ENCODE results near the gene SLC6A2.
"Not testable (repeated sequence)": the region's sequence is repeated elsewhere in the genome, so short reads cannot be mapped to it uniquely, and the experiment has no call there.

Gene SLC6A2

GRCh38 chr16:55655897-55656681, at the start of gene SLC6A2:
SLC6A2 (plus strand) TSS chr16:55655988; CDS start chr16:55656695, 707 bp downstream.
- peak; percentile 38 for DNase-seq (ENCODE audit: low spot score)

- no peak for DNase-seq (ENCODE audit: low spot score)
These were observed 42.0 kb upstream of the SLC6A2 start for GRCh38 chr16:55613613-55614335.

DNA sequence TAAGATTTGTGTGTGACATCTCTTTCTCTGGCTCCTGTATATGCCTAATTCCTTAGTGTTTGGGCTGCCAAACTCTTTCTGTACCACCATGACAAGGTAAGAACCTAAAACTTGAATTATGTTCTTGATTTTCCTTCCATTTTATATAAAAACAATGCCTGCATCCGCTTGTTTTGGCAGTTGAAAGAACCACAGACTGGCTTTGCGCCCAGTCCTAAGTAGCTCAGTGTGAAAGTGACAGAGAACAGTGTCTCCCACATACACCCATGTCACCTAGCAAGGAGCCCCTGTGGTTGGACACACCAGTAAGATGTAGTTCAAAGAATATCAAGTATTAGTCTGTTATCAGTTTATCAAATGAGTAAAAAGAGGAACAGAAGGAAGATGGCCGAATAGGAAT, 40.7 kb upstream of the SLC6A2 start:
- no peak for DNase-seq (ENCODE audit: low spot score)

GRCh38 chr16:55615670-55616069, 40.1 kb upstream of the SLC6A2 start:
- DNase-seq (ENCODE audit: low spot score): not testable (repeated sequence)

DNA sequence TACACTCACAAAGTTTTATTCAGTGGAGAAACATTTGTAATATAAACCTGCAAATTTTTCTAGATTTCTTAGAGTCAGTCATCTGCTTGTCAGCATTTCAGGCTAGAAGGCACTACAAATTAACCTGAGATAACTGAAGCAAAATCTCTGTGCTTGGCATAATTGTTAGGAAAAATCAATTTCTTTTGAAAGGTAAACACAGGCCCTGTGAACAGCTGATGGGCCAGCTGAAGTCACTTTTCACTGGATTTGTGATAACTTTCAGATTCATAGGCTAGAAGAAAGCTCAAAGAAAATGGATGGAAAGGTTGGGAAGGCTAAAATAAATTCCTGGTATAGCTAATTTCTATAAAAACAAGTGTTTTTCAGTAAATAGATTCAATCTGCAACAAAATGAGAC, 34.0 kb upstream of the SLC6A2 start:
- DNase-seq (ENCODE audit: low spot score): no peak

GRCh38 chr16:55622272-55622671, 33.5 kb upstream of the SLC6A2 start:
- DNase-seq (ENCODE audit: low spot score): no peak

GRCh38 chr16:55622930-55623561, 32.7 kb upstream of the SLC6A2 start:
- no peak for DNase-seq (ENCODE audit: low spot score)

DNA sequence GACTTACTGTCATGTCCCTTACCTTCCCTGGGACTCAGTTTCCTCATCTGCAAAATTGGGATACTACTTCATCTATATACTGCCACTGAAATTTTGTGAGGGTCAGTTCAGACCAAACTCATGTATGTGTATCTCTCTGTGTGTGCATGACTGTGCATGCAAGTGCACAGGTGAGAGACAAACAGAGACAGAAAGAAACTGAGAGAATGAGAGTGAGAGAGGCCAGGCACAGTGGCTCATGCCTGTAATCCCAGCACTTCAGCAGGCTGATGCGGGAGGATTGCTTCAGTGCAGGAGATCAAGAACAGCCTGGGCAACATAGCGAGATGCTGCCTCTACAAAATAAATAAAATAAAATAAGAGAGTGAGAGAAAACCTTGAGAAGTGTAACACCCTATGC, 32.1 kb upstream of the SLC6A2 start:
- no peak for DNase-seq (ENCODE audit: low spot score)

DNA sequence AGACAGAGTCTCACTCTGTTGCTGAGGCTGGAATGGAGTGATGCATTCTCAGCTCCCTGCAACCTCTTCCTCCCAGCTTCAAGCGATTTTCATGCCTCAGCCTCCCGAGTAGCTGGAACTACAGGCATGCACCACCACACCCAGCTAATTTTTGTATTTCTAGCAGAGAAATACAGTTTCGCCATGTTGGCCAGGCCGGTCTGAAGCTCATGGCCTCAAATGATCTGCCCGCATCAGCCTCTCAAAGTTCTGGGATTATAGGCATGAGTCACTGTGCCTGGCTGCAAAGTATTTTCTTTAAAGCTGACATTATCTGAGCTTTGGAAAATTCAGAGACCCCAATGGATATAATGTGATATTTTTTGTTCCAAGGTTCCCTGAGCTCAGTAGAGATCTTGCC, 31.1 kb upstream of the SLC6A2 start:
- DNase-seq (ENCODE audit: low spot score): no peak

DNA sequence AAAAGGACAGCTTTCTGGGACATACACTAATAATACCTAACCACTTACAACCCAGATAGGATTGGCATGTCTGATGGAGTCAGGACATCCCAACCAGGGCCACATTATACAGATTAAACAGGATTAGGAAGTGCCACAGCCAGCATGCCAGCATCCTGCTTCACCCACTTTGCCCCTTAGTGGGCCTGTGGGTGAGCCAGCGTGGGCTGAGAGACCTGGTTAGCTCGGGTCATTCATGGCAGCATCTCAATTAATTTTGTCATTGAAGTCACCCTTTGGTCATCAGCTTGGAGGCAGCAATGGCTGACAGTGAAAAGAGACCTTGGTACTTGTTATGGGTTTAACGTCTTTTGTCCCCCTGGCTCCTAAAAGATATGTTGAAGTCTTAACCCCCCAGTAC, 29.9 kb upstream of the SLC6A2 start:
- DNase-seq (ENCODE audit: low spot score): no peak

GRCh38 chr16:55628306-55628968, 27.4 kb upstream of the SLC6A2 start:
- DNase-seq (ENCODE audit: low spot score): no peak

DNA sequence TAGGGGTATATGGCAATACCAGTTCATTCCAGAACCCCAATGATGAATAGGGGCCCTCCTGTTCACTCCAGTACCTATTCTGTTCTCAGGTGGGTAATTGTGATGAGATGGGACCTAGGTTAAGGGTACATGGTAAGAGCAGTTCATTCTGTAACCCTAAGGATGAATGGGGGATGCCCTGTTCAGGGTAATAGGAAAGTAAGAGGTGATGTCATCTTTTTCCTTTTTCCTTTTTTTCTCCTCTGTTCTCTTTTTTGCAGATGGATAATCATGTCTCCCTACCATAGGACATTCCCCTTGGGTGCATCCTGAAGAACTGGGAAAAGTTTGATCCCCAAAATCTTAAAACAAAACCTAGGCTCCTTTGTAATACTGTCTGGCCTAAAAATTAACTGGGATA, 25.0 kb upstream of the SLC6A2 start:
- DNase-seq (ENCODE audit: low spot score): no peak

GRCh38 chr16:55632259-55632658, 23.5 kb upstream of the SLC6A2 start:
- no peak for DNase-seq (ENCODE audit: low spot score)

- no peak for DNase-seq (ENCODE audit: low spot score)
These were observed 21.6 kb upstream of the SLC6A2 start for GRCh38 chr16:55634193-55634592.

GRCh38 chr16:55638256-55638655, 17.5 kb upstream of the SLC6A2 start:
- DNase-seq (ENCODE audit: low spot score): no peak

DNA sequence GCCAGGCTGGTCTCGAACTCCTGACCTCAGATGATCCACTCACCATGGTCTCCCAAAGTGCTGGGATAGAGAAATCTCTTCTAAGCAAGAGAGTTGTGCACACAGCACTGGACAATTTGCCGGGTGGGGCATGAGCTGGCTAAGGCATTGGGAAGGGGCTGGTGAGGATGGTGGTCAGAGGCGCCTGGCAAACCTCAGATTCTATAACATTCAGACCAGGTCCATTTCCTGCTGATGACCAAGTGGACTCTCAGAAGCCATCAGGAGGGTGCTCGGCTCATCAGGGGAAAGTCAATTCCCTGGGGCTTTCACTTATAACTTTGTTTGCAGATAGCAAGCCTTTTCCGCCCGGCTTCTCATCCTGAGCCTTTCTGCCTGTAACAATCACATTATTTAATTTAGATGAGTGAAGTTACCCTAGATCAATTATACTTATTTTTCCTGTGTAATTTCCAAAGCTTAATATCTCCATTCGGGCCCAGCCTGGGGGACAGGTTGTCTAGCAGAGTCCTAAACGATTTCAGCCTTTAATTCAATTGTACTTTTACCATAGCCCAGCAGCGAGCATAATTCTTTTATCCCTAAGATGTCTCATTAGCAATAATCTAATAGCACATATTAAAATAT, 15.0 kb upstream of the SLC6A2 start:
- no peak for DNase-seq (ENCODE audit: low spot score)

- DNase-seq (ENCODE audit: low spot score): peak; percentile 58
These were observed 14.2 kb upstream of the SLC6A2 start for GRCh38 chr16:55641430-55642056.

DNA sequence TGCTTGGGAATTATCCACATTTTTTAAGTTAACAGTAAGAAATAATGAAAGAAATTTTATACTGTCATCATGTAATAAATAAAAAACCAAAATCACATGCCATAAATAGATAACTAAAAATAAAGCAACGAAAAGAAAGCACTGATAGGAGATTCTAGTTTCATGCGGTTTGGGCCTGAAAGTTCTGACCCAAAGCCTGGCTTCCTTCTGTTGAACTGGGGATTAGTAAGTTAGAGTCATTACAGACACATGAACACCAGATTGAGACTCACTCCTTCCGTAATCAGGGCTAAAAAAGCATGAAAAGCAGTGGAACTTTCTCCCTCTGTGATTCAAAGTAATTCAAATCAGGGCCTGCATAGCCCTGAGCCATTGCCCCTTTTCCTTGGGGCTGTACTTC, 13.2 kb upstream of the SLC6A2 start:
- no peak for DNase-seq (ENCODE audit: low spot score)

- no peak for DNase-seq (ENCODE audit: low spot score)
These were observed 12.4 kb upstream of the SLC6A2 start for GRCh38 chr16:55643161-55643970.

DNA sequence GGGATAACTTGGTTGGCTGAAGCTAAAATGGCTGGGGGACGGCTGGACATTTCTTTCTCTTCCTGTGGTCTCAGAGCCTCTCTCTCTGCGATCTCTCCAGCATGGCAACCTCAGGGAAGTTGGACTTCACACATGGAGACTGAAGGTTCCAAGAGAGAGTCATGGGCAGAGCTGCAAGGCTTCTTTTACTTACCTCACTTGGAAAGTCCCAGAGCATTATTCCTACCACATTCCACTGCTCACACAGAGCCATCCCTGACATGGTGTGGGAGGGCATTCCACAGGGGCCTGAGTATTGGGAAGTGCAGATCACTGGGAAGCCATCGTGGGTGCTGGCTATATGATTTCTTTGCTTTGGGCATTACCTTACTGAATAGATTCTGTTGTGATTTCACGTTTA, 9.8 kb upstream of the SLC6A2 start:
- DNase-seq (ENCODE audit: low spot score): no peak

- DNase-seq (ENCODE audit: low spot score): no peak
These were observed 8.4 kb upstream of the SLC6A2 start for GRCh38 chr16:55647343-55647742.
